HepG2 (cell line): ENCODE results near the gene DENND10. TPM values are rescaled to one million over a fixed set of nuclear protein-coding genes. Genes with fewer than 3 reads are reported as not detected.
A peak's percentile ranks its signal among the peaks of the same experiment; 100 is the strongest.
"Not testable (repeated sequence)": the region's sequence is repeated elsewhere in the genome, so short reads cannot be mapped to it uniquely, and the experiment has no call there.

Experiments used
- ATAC-seq: fragments of 200-7000 bp; cut with Tn5 transposase; 3 replicates; pipeline ENCODE4 v1.9.1; 2020; ENCODE audit warnings: mild to moderate bottlenecking, moderate library complexity
- BruUV-seq: library from RNA; stranded (reverse); fragments of 400-500 nt; replicated peaks from 2 replicates; lab custom pipeline; 2021; lab: Mats Ljungman, UMichigan
- CTCF ChIA-PET: fragments of 300-600 bp; formaldehyde crosslinking; extraction: SDS; loops from one replicate; lab custom pipeline; 2021; ENCODE audit warnings: low total read pairs, inconsistent platforms, low intra/inter-chr PET ratio; lab: Yijun Ruan, JAX
- POLR2A ChIA-PET: fragments of 350-600 bp; sonication (Branson Sonifier 250); formaldehyde crosslinking; loops from one replicate; lab custom pipeline; 2020; ENCODE audit warnings: antibody characterized with exemption, inconsistent platforms; lab: Yijun Ruan, JAX
- DNase-seq: peaks from one replicate; pipeline ENCODE4 v3.0.0-alpha.2; 2015; ENCODE audit warnings: low spot score
- FAIRE-seq: peaks from 3 replicates; lab custom pipeline; 2011; peaks lifted over from hg19 to GRCh38; lab: Jason Lieb, UNC
- H2AFZ ChIP-seq: one replicate; pipeline ENCODE4 v1.6.1; 2011; ENCODE audit warnings: low read length, inconsistent platforms
- H3K27ac ChIP-seq: fragments of 300-600 bp; 3 replicates; pipeline ENCODE4 v1.8.0; 2011; ENCODE audit warnings: mixed run types, mild to moderate bottlenecking, mixed read lengths, low read length, inconsistent platforms; ENCODE audit not compliant: insufficient read depth; ENCODE audit errors: extremely low read length
- H3K27me3 ChIP-seq, 2 experiments: fragments of 200-600 bp in 1 of 2; 2 replicates in 1 of 2; 3 replicates in 1 of 2; pipeline versions ENCODE4 v1.6.0 to v1.8.0; 2011; ENCODE audit warnings: low read length in 2 of 2, mild to moderate bottlenecking in 2 of 2, moderate library complexity in 2 of 2, inconsistent platforms in 1 of 2; ENCODE audit not compliant: insufficient read depth in 2 of 2, control insufficient read depth in 1 of 2
- H3K36me3 ChIP-seq, 2 experiments: fragments of 200-600 bp in 1 of 2; replicated peaks in 1 of 2; 2 replicates in 1 of 2; 3 replicates in 1 of 2; pipeline versions ENCODE4 v1.5.1 to v1.8.0; 2011; ENCODE audit warnings: low read length in 2 of 2, inconsistent platforms in 1 of 2; ENCODE audit not compliant: insufficient read depth in 2 of 2, control insufficient read depth in 1 of 2
- H3K4me1 ChIP-seq: 2 replicates; pipeline ENCODE4 v1.5.1; 2012; ENCODE audit warnings: low read length, inconsistent platforms; ENCODE audit not compliant: insufficient read depth
- H3K4me2 ChIP-seq: 2 replicates; pipeline ENCODE4 v1.6.0; 2011; ENCODE audit warnings: low read depth, low read length, inconsistent platforms
- H3K4me3 ChIP-seq, 3 experiments: fragments of 200-600 bp in 1 of 3; sonication (generic), shearing (Covaris generic) in 1 of 3; replicated peaks in 1 of 3; 2 replicates each; pipeline ENCODE4 v1.5.1; 2011 to 2016; ENCODE audit warnings: low read length in 3 of 3, inconsistent platforms in 2 of 3, low read depth in 2 of 3, mild to moderate bottlenecking in 2 of 3, control low read depth in 1 of 3, mixed read lengths in 1 of 3; ENCODE audit not compliant: insufficient read depth in 1 of 3
- H3K79me2 ChIP-seq: one replicate; pipeline ENCODE4 v1.6.1; 2011; ENCODE audit warnings: low read length, inconsistent platforms; ENCODE audit not compliant: insufficient read depth
- H3K9ac ChIP-seq: 2 replicates; pipeline ENCODE4 v1.6.0; 2011; ENCODE audit warnings: mild to moderate bottlenecking, low read depth, low read length, inconsistent platforms; ENCODE audit not compliant: insufficient read depth
- H3K9me3 ChIP-seq: 2 replicates; pipeline ENCODE4 v1.5.1; 2012; ENCODE audit warnings: mild to moderate bottlenecking, low read length
- H4K20me1 ChIP-seq: 2 replicates; pipeline ENCODE4 v1.6.0; 2011; ENCODE audit warnings: inconsistent platforms, mild to moderate bottlenecking, low read length, moderate library complexity; ENCODE audit not compliant: insufficient read depth
- CEBPB ChIP-seq: IDR thresholded peaks from 2 replicates; pipeline ENCODE4 v1.6.1; 2011; ENCODE audit warnings: low read depth, low read length, improper control_type of control experiment, borderline replicate concordance
- CEBPG ChIP-seq: IDR thresholded peaks from 2 replicates; pipeline ENCODE4 v1.6.1; 2016
- GFI1 ChIP-seq: sonication (generic); formaldehyde crosslinking; IDR thresholded peaks from 2 replicates; pipeline ENCODE4 v1.5.0; 2020; ENCODE audit warnings: missing genetic modification reagents, mild to moderate bottlenecking, borderline replicate concordance
- NR2F6 ChIP-seq, 2 experiments: IDR thresholded peaks; 2 replicates each; pipeline ENCODE4 v1.6.1; 2016; ENCODE audit warnings: antibody characterized with exemption in 1 of 2, mild to moderate bottlenecking in 1 of 2
- POLR2A ChIP-seq, 2 experiments: IDR thresholded peaks; 2 replicates each; pipeline ENCODE4 v1.6.1; 2011; ENCODE audit warnings: low read depth in 2 of 2, low read length in 2 of 2, mild to moderate bottlenecking in 1 of 2, moderate library complexity in 1 of 2; ENCODE audit not compliant: insufficient read depth in 1 of 2
- SALL1 ChIP-seq: sonication (generic); formaldehyde crosslinking; IDR thresholded peaks from 2 replicates; pipeline ENCODE4 v1.8.0; 2022; ENCODE audit warnings: mild to moderate bottlenecking, missing genetic modification reagents
- ZBTB3 ChIP-seq: sonication (generic); formaldehyde crosslinking; IDR thresholded peaks from 2 replicates; pipeline ENCODE4 v1.4.0; 2020; ENCODE audit warnings: low read depth, mild to moderate bottlenecking, moderate library complexity, missing genetic modification reagents, borderline replicate concordance
- ZMYM3 ChIP-seq: sonication (generic); formaldehyde crosslinking; IDR thresholded peaks from 2 replicates; pipeline ENCODE4 v1.5.1; 2020; ENCODE audit warnings: mild to moderate bottlenecking, missing genetic modification reagents
- ZNF121 ChIP-seq: sonication (generic); formaldehyde crosslinking; IDR thresholded peaks from 2 replicates; pipeline ENCODE4 v1.5.0; 2020; ENCODE audit warnings: mild to moderate bottlenecking, missing genetic modification reagents
- ZNF460 ChIP-seq: sonication (generic); formaldehyde crosslinking; IDR thresholded peaks from 2 replicates; pipeline ENCODE4 v1.5.1; 2020; ENCODE audit warnings: missing genetic modification reagents, mild to moderate bottlenecking, borderline replicate concordance
- WGBS: methylation state at CpG from one replicate; pipeline ENCODE4 v1.1.6; 2017; ENCODE audit warnings: low lambda C conversion rate; 5-methylcytosine and 5-hydroxymethylcytosine counted together
- in situ Hi-C: cut with HindIII; loops from 2 replicates; pipeline ENCODE4 v1.10.0; 2017; ENCODE audit warnings: low pct_unique_long_range_greater_than_20kb; ENCODE audit not compliant: extremely low pct_ligation_motif_present
- intact Hi-C: fragments of 100-400 bp; cut with micrococcal nuclease; formaldehyde crosslinking; loops from one replicate; pipeline ENCODE4 v1.10.0; 2022; ENCODE audit not compliant: unreplicated experiment
- polyA plus RNA-seq, 8 experiments: library from polyadenylated mRNA; depleted of rRNA in 3 of 8; stranded (reverse) in 7 of 8; unstranded in 1 of 8; fragments of >200 nt; fragmentation: Illumina TruSeq in 4 of 8; extraction: Trizol in 4 of 8; gene quantifications; 2 replicates each; pipeline versions ENCODE4 v1.2.1 to v1.2.3, GENCODE V29; 2011 to 2016; ENCODE audit warnings: low read depth in 4 of 8, missing spikeins in 1 of 8, mixed read lengths in 1 of 8; ENCODE audit not compliant: insufficient read depth in 1 of 8
- total RNA-seq, 5 experiments: library from RNA; depleted of rRNA; stranded (reverse); fragments of >200 nt; fragmentation: Illumina TruSeq; extraction: Trizol; gene quantifications; 2 replicates each; pipeline ENCODE4 v1.2.3, GENCODE V29; 2016; ENCODE audit warnings: low read depth in 1 of 5
- TF ChIP-seq, protein P1 (sequence below): sonication (generic); formaldehyde crosslinking; IDR thresholded peaks from 2 replicates; pipeline ENCODE4 v1.4.0; 2020; ENCODE audit warnings: missing genetic modification reagents, mild to moderate bottlenecking, borderline replicate concordance
- TF ChIP-seq, protein P2 (sequence below): sonication (generic); formaldehyde crosslinking; IDR thresholded peaks from 2 replicates; pipeline ENCODE4 v1.5.0; 2020; ENCODE audit warnings: mild to moderate bottlenecking, missing genetic modification reagents

Gene DENND10
- total and polyA plus RNA-seq, 2 of the 13 experiments (the other 11 are each of a cell fraction or from before 2014, with no cell fraction given) = 43.7 to 78.8 TPM

GRCh38 chr10:119105899-119106298 is 2.0 kb downstream of the DENND10 start:
- POLR2A ChIA-PET = interaction anchor here (0.7 to 4.1 kb wide), 4 partner anchors 8 to 102 kb away, joined by 3 to 106 read pairs (median 9); partner anchors contain the start of gene GRK5
- WGBS = 96% methylated on average over 7 of the region's 7 CpGs
- CTCF ChIA-PET; H2AFZ ChIP-seq; FAIRE-seq; H4K20me1 ChIP-seq; H3K9ac ChIP-seq; intact Hi-C loops; BruUV-seq; ATAC-seq; H3K27ac ChIP-seq; H3K27me3 ChIP-seq; H3K9me3 ChIP-seq; H3K36me3 ChIP-seq; in situ Hi-C loops; H3K4me3 ChIP-seq; DNase-seq; TF ChIP-seq NR2F6 (CRISPR knock-in tag; IDR thresholded peaks at IDR 0.05): not testable (repeated sequence)
- TF ChIP-seq NR2F6 (IDR thresholded peaks at IDR 0.05) (peak; percentile 11; the same call in 1 of the 2 replicates), ZBTB3 (peak; percentile 99), ZNF121 (CRISPR knock-in tag) (peak; percentile 74), ZNF460 (CRISPR knock-in tag) (peak; percentile 91), CEBPG (CRISPR knock-in tag) (peak; percentile 66), SALL1 (CRISPR knock-in tag) (peak; percentile 22; the same call in 1 of the 2 replicates), POLR2A (IDR thresholded peaks at IDR 0.05; ENCODE audit: insufficient read depth in 1 of 2, low read depth in 2 of 2, low read length in 2 of 2) (0 out of 4 replicates have a peak, but pooled peaks of 1 of the 2 experiments have one; percentile 22), GFI1 (peak; percentile 58; the same call in 1 of the 2 replicates), CEBPB (peak; percentile 76), ZMYM3 (CRISPR knock-in tag) (peak; percentile 78)
- TF ChIP-seq, protein P1, sequence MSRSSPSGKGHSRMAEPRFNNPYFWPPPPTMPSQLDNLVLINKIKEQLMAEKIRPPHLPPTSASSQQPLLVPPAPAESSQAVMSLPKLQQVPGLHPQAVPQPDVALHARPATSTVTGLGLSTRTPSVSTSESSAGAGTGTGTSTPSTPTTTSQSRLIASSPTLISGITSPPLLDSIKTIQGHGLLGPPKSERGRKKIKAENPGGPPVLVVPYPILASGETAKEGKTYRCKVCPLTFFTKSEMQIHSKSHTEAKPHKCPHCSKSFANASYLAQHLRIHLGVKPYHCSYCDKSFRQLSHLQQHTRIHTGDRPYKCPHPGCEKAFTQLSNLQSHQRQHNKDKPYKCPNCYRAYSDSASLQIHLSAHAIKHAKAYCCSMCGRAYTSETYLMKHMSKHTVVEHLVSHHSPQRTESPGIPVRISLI (CRISPR knock-in tag) = 0 out of 2 replicates have a peak, but pooled peaks have one; percentile 35
- TF ChIP-seq, protein P2, sequence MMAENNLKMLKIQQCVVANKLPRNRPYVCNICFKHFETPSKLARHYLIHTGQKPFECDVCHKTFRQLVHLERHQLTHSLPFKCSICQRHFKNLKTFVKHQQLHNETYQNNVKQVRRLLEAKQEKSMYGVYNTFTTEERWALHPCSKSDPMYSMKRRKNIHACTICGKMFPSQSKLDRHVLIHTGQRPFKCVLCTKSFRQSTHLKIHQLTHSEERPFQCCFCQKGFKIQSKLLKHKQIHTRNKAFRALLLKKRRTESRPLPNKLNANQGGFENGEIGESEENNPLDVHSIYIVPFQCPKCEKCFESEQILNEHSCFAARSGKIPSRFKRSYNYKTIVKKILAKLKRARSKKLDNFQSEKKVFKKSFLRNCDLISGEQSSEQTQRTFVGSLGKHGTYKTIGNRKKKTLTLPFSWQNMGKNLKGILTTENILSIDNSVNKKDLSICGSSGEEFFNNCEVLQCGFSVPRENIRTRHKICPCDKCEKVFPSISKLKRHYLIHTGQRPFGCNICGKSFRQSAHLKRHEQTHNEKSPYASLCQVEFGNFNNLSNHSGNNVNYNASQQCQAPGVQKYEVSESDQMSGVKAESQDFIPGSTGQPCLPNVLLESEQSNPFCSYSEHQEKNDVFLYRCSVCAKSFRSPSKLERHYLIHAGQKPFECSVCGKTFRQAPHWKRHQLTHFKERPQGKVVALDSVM (CRISPR knock-in tag) = peak; percentile 71; the same call in 1 of the 2 replicates
- H3K79me2 ChIP-seq = peaks cover 16% of the 10 kb centered on the region
- H3K4me1 ChIP-seq = peaks cover 47% of the 10 kb centered on the region
- H3K4me2 ChIP-seq = peak overlapping the region; percentile 89

GRCh38 chr10:119107106-119107505 is 3.2 kb downstream of the DENND10 start:
- FAIRE-seq, BruUV-seq, CTCF ChIA-PET, H3K4me3 ChIP-seq, in situ Hi-C loops, DNase-seq, H3K27ac ChIP-seq, H3K36me3 ChIP-seq, intact Hi-C loops, H3K9ac ChIP-seq, H3K27me3 ChIP-seq, H4K20me1 ChIP-seq, H2AFZ ChIP-seq, POLR2A ChIA-PET, ATAC-seq, H3K9me3 ChIP-seq, H3K4me2 ChIP-seq: not testable (repeated sequence)
- 97% methylated on average over 6 of the region's 6 CpGs for WGBS
- H3K4me1 ChIP-seq = peaks cover 44% of the 10 kb centered on the region
- peaks cover 16% of the 10 kb centered on the region for H3K79me2 ChIP-seq
